ENCODE measurements around the gene GRM4. TPM values are rescaled to one million over a fixed set of nuclear protein-coding genes. Genes with fewer than 3 reads are reported as not detected.

The GRM4 gene
- total RNA-seq, 1 donor from 2014 or later, result not detected

- H3K9me3 ChIP-seq, result no peaks in the 10 kb centered on the region
- H3K4me1 ChIP-seq, result no peaks in the 10 kb centered on the region
- DNase-seq (no peak), ATAC-seq (no peak)
- intact Hi-C loops (cut with DNase I), result no loop called here
- H3K27ac ChIP-seq, result no peak overlapping the region
- H3K36me3 ChIP-seq, result no peaks in the 10 kb centered on the region
- peaks cover 7% of the 10 kb centered on the region for H3K27me3 ChIP-seq (ENCODE audit: low read depth)
- no peak overlapping the region for H3K4me3 ChIP-seq
- no peak for TF ChIP-seq CTCF (IDR thresholded peaks at IDR 0.05)
Observed at GRCh38 chr6:34025112-34025807, 120.6 kb downstream of the GRM4 start.

- Histone ChIP-seq H3K27ac (no peak overlapping the region), H3K4me3 (no peak overlapping the region), H3K27me3 (ENCODE audit: low read depth) (peaks cover 7% of the 10 kb centered on the region), H3K9me3 (no peaks in the 10 kb centered on the region), H3K4me1 (no peaks in the 10 kb centered on the region), H3K36me3 (no peaks in the 10 kb centered on the region)
- intact Hi-C loops (cut with DNase I), result no loop called here
- no peak for ATAC-seq
- TF ChIP-seq CTCF (IDR thresholded peaks at IDR 0.05), result no peak
- DNase-seq, result no peak
Observed at GRCh38 chr6:34022873-34023255, 123.0 kb downstream of the GRM4 start.

GRCh38 chr6:34022250-34022872 is 123.5 kb downstream of the GRM4 start:
- Histone ChIP-seq H3K4me3 (no peak overlapping the region), H3K27ac (no peak overlapping the region), H3K36me3 (no peaks in the 10 kb centered on the region), H3K9me3 (no peaks in the 10 kb centered on the region), H3K27me3 (ENCODE audit: low read depth) (peaks cover 7% of the 10 kb centered on the region), H3K4me1 (no peaks in the 10 kb centered on the region)
- DNase-seq, result no peak
- no peak for ATAC-seq
- no peak for TF ChIP-seq CTCF (IDR thresholded peaks at IDR 0.05)
- intact Hi-C loops (cut with DNase I), result no loop called here

- intact Hi-C loops (cut with DNase I), result no loop called here
- DNase-seq, result peak; percentile 57
- no peak for TF ChIP-seq CTCF (IDR thresholded peaks at IDR 0.05)
- H3K36me3 ChIP-seq, result no peaks in the 10 kb centered on the region
- no peaks in the 10 kb centered on the region for H3K4me1 ChIP-seq
- no peak overlapping the region for H3K27ac ChIP-seq
- H3K4me3 ChIP-seq, result no peak overlapping the region
- no peaks in the 10 kb centered on the region for H3K9me3 ChIP-seq
- H3K27me3 ChIP-seq (ENCODE audit: low read depth), result peaks cover 7% of the 10 kb centered on the region
- ATAC-seq, result no peak
Observed at GRCh38 chr6:34021554-34022190, 124.2 kb downstream of the GRM4 start.

GRCh38 chr6:34020807-34021553 is 124.9 kb downstream of the GRM4 start:
- H3K4me3 ChIP-seq, result no peak overlapping the region
- no peak overlapping the region for H3K27ac ChIP-seq
- ATAC-seq (no peak), DNase-seq (peak; percentile 28)
- peaks cover 7% of the 10 kb centered on the region for H3K27me3 ChIP-seq (ENCODE audit: low read depth)
- no peak for TF ChIP-seq CTCF (IDR thresholded peaks at IDR 0.05)
- H3K9me3 ChIP-seq, result no peaks in the 10 kb centered on the region
- no peaks in the 10 kb centered on the region for H3K4me1 ChIP-seq
- intact Hi-C loops (cut with DNase I), result no loop called here
- no peaks in the 10 kb centered on the region for H3K36me3 ChIP-seq

Measured in lower lobe of right lung (tissue), 2 donors.